H9 (cell line): ENCODE results near the gene TBL1X. TPM values are rescaled to one million over a fixed set of nuclear protein-coding genes. Genes with fewer than 3 reads are reported as not detected.
"Not testable (repeated sequence)": the region's sequence is repeated elsewhere in the genome, so short reads cannot be mapped to it uniquely, and the experiment has no call there.

Experiments
- DNase-seq: peaks from one replicate; pipeline ENCODE4 v3.0.0-alpha.2; 2017
- H2AFZ ChIP-seq: one replicate; pipeline ENCODE4 v1.6.1; 2013; ENCODE audit warnings: mild to moderate bottlenecking, low read length, control low read depth, moderate library complexity
- H2AK5ac ChIP-seq: 2 replicates; pipeline ENCODE4 v1.6.1; 2013; ENCODE audit warnings: low read length, control low read depth, mixed read lengths; ENCODE audit not compliant: insufficient read length
- H2BK120ac ChIP-seq: one replicate; pipeline ENCODE4 v1.6.1; 2013; ENCODE audit warnings: low read depth, mild to moderate bottlenecking, low read length, control low read depth, inconsistent platforms; ENCODE audit not compliant: poor library complexity, severe bottlenecking
- H2BK12ac ChIP-seq: 2 replicates; pipeline ENCODE4 v1.6.1; 2013; ENCODE audit warnings: low read length, control low read depth, mixed read lengths, low read depth; ENCODE audit not compliant: insufficient read length
- H2BK15ac ChIP-seq: 2 replicates; pipeline ENCODE4 v1.6.1; 2013; ENCODE audit warnings: low read depth, low read length, control low read depth
- H2BK20ac ChIP-seq: one replicate; pipeline ENCODE4 v1.6.1; 2013; ENCODE audit warnings: low read depth, mild to moderate bottlenecking, low read length, control low read depth, inconsistent platforms; ENCODE audit not compliant: poor library complexity, severe bottlenecking
- H2BK5ac ChIP-seq: 2 replicates; pipeline ENCODE4 v1.6.1; 2013; ENCODE audit warnings: low read length, control low read depth, mixed read lengths; ENCODE audit not compliant: insufficient read length
- H3K14ac ChIP-seq: 2 replicates; pipeline ENCODE4 v1.6.1; 2013; ENCODE audit warnings: low read length, control low read depth; ENCODE audit not compliant: insufficient read depth
- H3K18ac ChIP-seq: 2 replicates; pipeline ENCODE4 v1.6.1; 2013; ENCODE audit warnings: low read depth, mild to moderate bottlenecking, mixed read lengths, low read length, control low read depth; ENCODE audit not compliant: insufficient read length
- H3K23ac ChIP-seq: 2 replicates; pipeline ENCODE4 v1.6.1; 2013; ENCODE audit warnings: low read length, control low read depth, mixed read lengths, low read depth; ENCODE audit not compliant: insufficient read length
- H3K23me2 ChIP-seq: 2 replicates; pipeline ENCODE4 v1.6.1; 2013; ENCODE audit warnings: low read depth, mild to moderate bottlenecking, mixed read lengths, low read length, control low read depth; ENCODE audit not compliant: insufficient read length, poor library complexity, severe bottlenecking
- H3K27ac ChIP-seq: 2 replicates; pipeline ENCODE4 v1.5.1; 2013; ENCODE audit warnings: low read length, control low read depth, mixed read lengths, low read depth; ENCODE audit not compliant: insufficient read length
- H3K27me3 ChIP-seq: 2 replicates; pipeline ENCODE4 v1.6.1; 2013; ENCODE audit warnings: low read length, control low read depth, inconsistent platforms; ENCODE audit not compliant: insufficient read depth
- H3K4ac ChIP-seq: 2 replicates; pipeline ENCODE4 v1.6.1; 2013; ENCODE audit warnings: low read depth, mild to moderate bottlenecking, control low read depth, inconsistent platforms, low read length, moderate library complexity
- H3K4me1 ChIP-seq: 2 replicates; pipeline ENCODE4 v1.6.1; 2013; ENCODE audit warnings: low read length, control low read depth, inconsistent platforms; ENCODE audit not compliant: insufficient read depth
- H3K4me2 ChIP-seq: 2 replicates; pipeline ENCODE4 v1.6.1; 2013; ENCODE audit warnings: low read length, control low read depth, mixed read lengths; ENCODE audit not compliant: insufficient read length, insufficient read depth
- H3K56ac ChIP-seq: 2 replicates; pipeline ENCODE4 v1.6.1; 2013; ENCODE audit warnings: low read depth, mild to moderate bottlenecking, mixed read lengths, low read length, control low read depth; ENCODE audit not compliant: insufficient read length
- H3K79me1 ChIP-seq: 2 replicates; pipeline ENCODE4 v1.6.1; 2013; ENCODE audit warnings: low read depth, mild to moderate bottlenecking, moderate library complexity, low read length, control low read depth, inconsistent platforms; ENCODE audit not compliant: insufficient read depth, poor library complexity, severe bottlenecking
- H3K79me2 ChIP-seq: 2 replicates; pipeline ENCODE4 v1.6.1; 2013; ENCODE audit warnings: low read length, control low read depth, inconsistent platforms; ENCODE audit not compliant: insufficient read depth
- H3K9ac ChIP-seq: 2 replicates; pipeline ENCODE4 v1.6.1; 2013; ENCODE audit warnings: low read length, control low read depth, mixed read lengths; ENCODE audit not compliant: insufficient read length; ENCODE audit errors: extremely low read depth
- H3K9me3 ChIP-seq: one replicate; pipeline ENCODE4 v1.6.1; 2013; ENCODE audit warnings: low read depth, low read length, inconsistent platforms; ENCODE audit not compliant: control insufficient read depth
- H3T11ph ChIP-seq: one replicate; pipeline ENCODE4 v1.6.1; 2013; ENCODE audit warnings: mild to moderate bottlenecking, low read length, control low read depth, inconsistent platforms
- H4K20me1 ChIP-seq: one replicate; pipeline ENCODE4 v1.6.1; 2013; ENCODE audit not compliant: control insufficient read depth, insufficient read length, insufficient read depth
- H4K5ac ChIP-seq: 2 replicates; pipeline ENCODE4 v1.6.1; 2013; ENCODE audit warnings: low read depth, mild to moderate bottlenecking, mixed read lengths, low read length, control low read depth; ENCODE audit not compliant: insufficient read length
- H4K8ac ChIP-seq: replicated peaks from 2 replicates; pipeline ENCODE4 v1.6.1; 2013; ENCODE audit warnings: low read length, control low read depth, mixed read lengths, low read depth; ENCODE audit not compliant: insufficient read length
- H4K91ac ChIP-seq: 2 replicates; pipeline ENCODE4 v1.6.1; 2013; ENCODE audit warnings: low read depth, mild to moderate bottlenecking, moderate library complexity, mixed read lengths, low read length, control low read depth; ENCODE audit not compliant: insufficient read length
- H3K27ac Mint-ChIP-seq, 3 experiments: 2 replicates in 2 of 3; 3 replicates in 1 of 3; pipeline ENCODE4 v1.8.0; 2020 to 2021; ENCODE audit warnings: mixed read lengths in 3 of 3, mild to moderate bottlenecking in 1 of 3, moderate library complexity in 1 of 3
- H3K27me3 Mint-ChIP-seq: 2 replicates; pipeline ENCODE4 v1.8.0; 2021; ENCODE audit warnings: low read depth, mild to moderate bottlenecking, moderate library complexity, mixed read lengths
- H3K36me3 Mint-ChIP-seq, 3 experiments: 2 replicates in 2 of 3; 3 replicates in 1 of 3; pipeline ENCODE4 v1.8.0; 2020 to 2021; ENCODE audit warnings: low read depth in 3 of 3, mixed read lengths in 3 of 3; ENCODE audit not compliant: insufficient read depth in 1 of 3
- H3K4me1 Mint-ChIP-seq, 2 experiments: 2 replicates each; pipeline ENCODE4 v1.8.0; 2020; ENCODE audit warnings: mixed read lengths in 2 of 2
- H3K4me3 Mint-ChIP-seq, 2 experiments: 2 replicates in 1 of 2; 3 replicates in 1 of 2; pipeline ENCODE4 v1.8.0; 2020 to 2021; ENCODE audit warnings: mild to moderate bottlenecking in 2 of 2, mixed read lengths in 2 of 2, moderate library complexity in 1 of 2
- H3K9me3 Mint-ChIP-seq, 2 experiments: 2 replicates in 1 of 2; 3 replicates in 1 of 2; pipeline ENCODE4 v1.8.0; 2020; ENCODE audit warnings: mild to moderate bottlenecking in 2 of 2, mixed read lengths in 2 of 2, moderate library complexity in 1 of 2
- WGBS: extraction: QIAGEN DNeasy Blood & Tissue Kit; methylation state at CpG from one replicate; pipeline ENCODE4 v1.1.7; 2013; ENCODE audit warnings: missing lambda C conversion rate, low lambda C conversion rate, mixed read lengths; ENCODE audit not compliant: insufficient read length; ENCODE audit errors: extremely low coverage; 5-methylcytosine and 5-hydroxymethylcytosine counted together
- total RNA-seq: library from RNA; stranded (reverse); gene quantifications from 2 replicates; pipeline ENCODE4 v1.2.1, GENCODE V29; 2021
- TF ChIP-seq, protein P1 (sequence below): fragments of 200-600 bp; sonication (generic); conservative IDR thresholded peaks from 3 replicates; pipeline ENCODE4 v1.8.0; 2021; ENCODE audit warnings: antibody characterized with exemption, mild to moderate bottlenecking

TBL1X gene
- total RNA-seq, 1 experiment from 2014 or later = 24.1 TPM

DNA sequence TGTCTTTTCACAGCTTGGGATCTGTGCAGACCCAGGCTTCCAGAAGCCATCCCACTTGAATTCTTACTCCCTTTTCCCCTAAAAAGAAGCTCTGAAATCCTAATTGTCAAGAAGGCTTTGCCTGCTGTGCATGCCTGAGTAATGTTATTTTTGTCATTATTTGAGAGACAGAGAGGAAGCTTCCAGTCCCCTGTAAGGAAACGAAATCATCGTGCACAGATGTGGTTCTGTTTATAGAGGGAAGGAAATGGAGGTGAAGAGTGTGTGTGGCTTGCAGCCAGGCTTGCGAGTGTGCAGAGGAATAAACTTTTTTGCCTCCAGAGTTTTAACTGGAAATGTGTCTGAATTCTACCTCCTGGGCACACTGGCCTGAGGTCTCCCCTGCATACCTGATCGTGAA, 70.2 kb downstream of the TBL1X start:
- H2BK15ac ChIP-seq = no peak overlapping the region
- peaks cover 4 to 6% (median 4%) of the 10 kb centered on the region in 3 experiments; a peak in 6 of 7 replicates for H3K36me3 Mint-ChIP-seq
- H3K23me2 ChIP-seq = no peaks in the 10 kb centered on the region
- H3K4me1 Mint-ChIP-seq = peaks cover 29 to 66% of the 10 kb centered on the region in 2 experiments
- no peak overlapping the region for H4K5ac ChIP-seq
- no peak overlapping the region for H3K4me2 ChIP-seq
- no peak overlapping the region for H2BK120ac ChIP-seq
- no peak overlapping the region for H3K18ac ChIP-seq
- no peaks in the 10 kb centered on the region for H3K79me1 ChIP-seq
- H3K79me2 ChIP-seq = no peaks in the 10 kb centered on the region; the same call in 1 of the 2 replicates
- no peak overlapping the region for H3K27ac ChIP-seq
- no CpG with 5 or more reads among the region's 4 CpGs for WGBS
- H3K4ac ChIP-seq = no peak overlapping the region
- H3K56ac ChIP-seq = no peak overlapping the region
- no peaks in the 10 kb centered on the region for H4K20me1 ChIP-seq
- no peaks in the 10 kb centered on the region for H3K9me3 ChIP-seq
- peaks cover 3% of the 10 kb centered on the region; the same call in 1 of the 2 replicates for H3K4me1 ChIP-seq
- H3K27me3 ChIP-seq = no peaks in the 10 kb centered on the region
- H4K91ac ChIP-seq = no peak overlapping the region
- no peak overlapping the region for H2AFZ ChIP-seq
- DNase-seq = no peak
- no peak overlapping the region for H2BK12ac ChIP-seq
- H3K27me3 Mint-ChIP-seq = no peaks in the 10 kb centered on the region; the same call in 1 of the 2 replicates
- H2BK5ac ChIP-seq = no peak overlapping the region
- no peak overlapping the region for H3K4me3 Mint-ChIP-seq
- no peak overlapping the region for H4K8ac ChIP-seq
- no peak overlapping the region for H3K14ac ChIP-seq
- H2BK20ac ChIP-seq = no peak overlapping the region
- peak overlapping the region in 2 of 3 experiments; percentile 75 to 81; a peak in 2 of 7 replicates for H3K27ac Mint-ChIP-seq
- no peak overlapping the region for H3T11ph ChIP-seq
- no peak overlapping the region for H3K23ac ChIP-seq
- H2AK5ac ChIP-seq = no peak overlapping the region
- peaks cover 0 to 55% of the 10 kb centered on the region in 2 experiments; a peak in 2 of 5 replicates for H3K9me3 Mint-ChIP-seq
- TF ChIP-seq, protein P1, sequence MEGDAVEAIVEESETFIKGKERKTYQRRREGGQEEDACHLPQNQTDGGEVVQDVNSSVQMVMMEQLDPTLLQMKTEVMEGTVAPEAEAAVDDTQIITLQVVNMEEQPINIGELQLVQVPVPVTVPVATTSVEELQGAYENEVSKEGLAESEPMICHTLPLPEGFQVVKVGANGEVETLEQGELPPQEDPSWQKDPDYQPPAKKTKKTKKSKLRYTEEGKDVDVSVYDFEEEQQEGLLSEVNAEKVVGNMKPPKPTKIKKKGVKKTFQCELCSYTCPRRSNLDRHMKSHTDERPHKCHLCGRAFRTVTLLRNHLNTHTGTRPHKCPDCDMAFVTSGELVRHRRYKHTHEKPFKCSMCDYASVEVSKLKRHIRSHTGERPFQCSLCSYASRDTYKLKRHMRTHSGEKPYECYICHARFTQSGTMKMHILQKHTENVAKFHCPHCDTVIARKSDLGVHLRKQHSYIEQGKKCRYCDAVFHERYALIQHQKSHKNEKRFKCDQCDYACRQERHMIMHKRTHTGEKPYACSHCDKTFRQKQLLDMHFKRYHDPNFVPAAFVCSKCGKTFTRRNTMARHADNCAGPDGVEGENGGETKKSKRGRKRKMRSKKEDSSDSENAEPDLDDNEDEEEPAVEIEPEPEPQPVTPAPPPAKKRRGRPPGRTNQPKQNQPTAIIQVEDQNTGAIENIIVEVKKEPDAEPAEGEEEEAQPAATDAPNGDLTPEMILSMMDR = no peak
- H3K9ac ChIP-seq = no peak overlapping the region

DNA sequence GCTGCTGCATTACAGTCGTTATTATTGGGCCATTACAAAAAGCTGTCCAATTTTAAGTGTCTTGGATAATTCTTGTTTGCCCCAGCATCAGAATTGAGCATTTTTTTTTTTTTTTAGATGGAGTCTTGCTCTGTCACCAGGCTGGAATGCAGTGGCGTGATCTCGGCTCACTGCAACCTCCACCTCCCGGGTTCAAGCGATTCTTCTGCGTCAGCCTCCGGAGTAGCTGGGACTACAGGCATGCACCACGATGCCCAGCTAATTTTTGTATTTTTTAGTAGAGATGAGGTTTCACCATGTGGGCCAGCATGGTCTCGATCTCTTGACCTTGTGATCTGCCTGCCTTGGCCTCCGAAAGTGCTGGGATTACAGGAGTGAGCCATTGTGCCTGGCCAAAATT, 71.3 kb downstream of the TBL1X start:
- H3K14ac ChIP-seq, H3K9me3 ChIP-seq, H3K4me3 Mint-ChIP-seq, H4K91ac ChIP-seq, H2BK5ac ChIP-seq, H3K27ac ChIP-seq, H2AFZ ChIP-seq, H3K56ac ChIP-seq, H3K4me1 ChIP-seq, DNase-seq, H2BK20ac ChIP-seq, H3K9ac ChIP-seq, H4K8ac ChIP-seq, H3K79me1 ChIP-seq, H4K20me1 ChIP-seq, H3K27me3 Mint-ChIP-seq, H3T11ph ChIP-seq, H2BK12ac ChIP-seq, H2BK15ac ChIP-seq, H3K23me2 ChIP-seq, H3K23ac ChIP-seq, H3K18ac ChIP-seq, H3K79me2 ChIP-seq, H3K27me3 ChIP-seq, H2AK5ac ChIP-seq, H3K4me2 ChIP-seq, H3K4ac ChIP-seq, H4K5ac ChIP-seq, H2BK120ac ChIP-seq, H3K36me3 Mint-ChIP-seq: not testable (repeated sequence)
- H3K27ac Mint-ChIP-seq = 0 out of 7 replicates have a peak overlapping the region, but pooled peaks of 1 of the 3 experiments have one; percentile 19
- H3K9me3 Mint-ChIP-seq = peaks cover 0 to 57% of the 10 kb centered on the region in 2 experiments; a peak in 2 of 5 replicates
- WGBS = no CpG with 5 or more reads among the region's 10 CpGs
- peaks cover 22 to 58% of the 10 kb centered on the region in 2 experiments for H3K4me1 Mint-ChIP-seq
